Brain microvascular endothelial cell (primary cell): ENCODE results near the gene APRT.
A peak's percentile ranks its signal among the peaks of the same experiment; 100 is the strongest.

Source experiments
- DNase-seq: peaks from one replicate; pipeline ENCODE4 v3.0.0-alpha.2; 2020
- H3K27ac ChIP-seq: fragments of 250-450 bp; sonication (Bioruptor Pico); 2 replicates; pipeline ENCODE4 v1.5.1; 2020; ENCODE audit warnings: mild to moderate bottlenecking, moderate library complexity
- H3K27me3 ChIP-seq: fragments of 250-450 bp; sonication (Bioruptor Pico); replicated peaks from 2 replicates; pipeline ENCODE4 v1.5.1; 2020; ENCODE audit warnings: mild to moderate bottlenecking
- H3K36me3 ChIP-seq: fragments of 250-450 bp; sonication (Bioruptor Pico); replicated peaks from 2 replicates; pipeline ENCODE4 v1.5.1; 2020; ENCODE audit warnings: mild to moderate bottlenecking
- H3K4me3 ChIP-seq: 2 replicates; pipeline ENCODE4 v1.5.1; 2011; ENCODE audit warnings: low read depth, mild to moderate bottlenecking, control low read depth, low read length, moderate library complexity
- in situ Hi-C: cut with HindIII; loops from 2 replicates; pipeline ENCODE4 v1.10.0; 2017; ENCODE audit warnings: low sequenced_read_pairs, low pct_ligation_motif_present
- TF ChIP-seq, protein P1 (sequence below): IDR thresholded peaks from 2 replicates; pipeline ENCODE4 v1.5.1; 2011; ENCODE audit warnings: low read depth, mild to moderate bottlenecking, moderate library complexity, low read length, control low read depth, inconsistent platforms; ENCODE audit errors: missing control alignments

The APRT gene

DNA sequence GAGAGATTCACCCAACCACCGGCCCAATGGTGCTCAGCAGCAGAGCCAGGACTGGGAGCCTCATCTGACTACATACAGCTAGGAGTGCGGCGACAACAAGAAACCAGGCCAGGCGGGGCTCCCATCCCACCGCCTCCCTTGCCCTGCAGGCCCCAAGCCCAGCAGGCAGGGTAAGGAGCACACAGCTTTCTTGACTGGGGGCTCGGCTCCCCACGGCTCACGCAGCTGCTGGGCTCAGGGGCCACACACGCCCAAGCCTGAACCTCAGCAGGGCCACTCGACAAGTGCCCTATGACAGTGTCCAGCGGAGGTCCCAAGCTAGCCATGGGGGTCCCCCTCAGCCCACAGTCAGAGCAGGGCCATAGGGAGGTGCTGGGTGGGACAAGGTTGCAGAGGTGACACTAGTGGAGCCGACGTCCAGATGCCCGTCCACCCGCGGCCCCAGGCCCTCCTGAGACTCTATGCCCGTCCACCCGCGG is 40.4 kb downstream of the APRT start:
- DNase-seq: no peak
- in situ Hi-C loops: loop anchor here (25.0 kb wide), 1 partner anchor 391 kb away; the partner anchor contains the start of gene CDH15
- peak overlapping the region; percentile 46 for H3K27ac ChIP-seq
- no peak overlapping the region for H3K4me3 ChIP-seq
- no peaks in the 10 kb centered on the region for H3K27me3 ChIP-seq
- TF ChIP-seq, protein P1, sequence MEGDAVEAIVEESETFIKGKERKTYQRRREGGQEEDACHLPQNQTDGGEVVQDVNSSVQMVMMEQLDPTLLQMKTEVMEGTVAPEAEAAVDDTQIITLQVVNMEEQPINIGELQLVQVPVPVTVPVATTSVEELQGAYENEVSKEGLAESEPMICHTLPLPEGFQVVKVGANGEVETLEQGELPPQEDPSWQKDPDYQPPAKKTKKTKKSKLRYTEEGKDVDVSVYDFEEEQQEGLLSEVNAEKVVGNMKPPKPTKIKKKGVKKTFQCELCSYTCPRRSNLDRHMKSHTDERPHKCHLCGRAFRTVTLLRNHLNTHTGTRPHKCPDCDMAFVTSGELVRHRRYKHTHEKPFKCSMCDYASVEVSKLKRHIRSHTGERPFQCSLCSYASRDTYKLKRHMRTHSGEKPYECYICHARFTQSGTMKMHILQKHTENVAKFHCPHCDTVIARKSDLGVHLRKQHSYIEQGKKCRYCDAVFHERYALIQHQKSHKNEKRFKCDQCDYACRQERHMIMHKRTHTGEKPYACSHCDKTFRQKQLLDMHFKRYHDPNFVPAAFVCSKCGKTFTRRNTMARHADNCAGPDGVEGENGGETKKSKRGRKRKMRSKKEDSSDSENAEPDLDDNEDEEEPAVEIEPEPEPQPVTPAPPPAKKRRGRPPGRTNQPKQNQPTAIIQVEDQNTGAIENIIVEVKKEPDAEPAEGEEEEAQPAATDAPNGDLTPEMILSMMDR: no peak
- H3K36me3 ChIP-seq: no peaks in the 10 kb centered on the region

DNA sequence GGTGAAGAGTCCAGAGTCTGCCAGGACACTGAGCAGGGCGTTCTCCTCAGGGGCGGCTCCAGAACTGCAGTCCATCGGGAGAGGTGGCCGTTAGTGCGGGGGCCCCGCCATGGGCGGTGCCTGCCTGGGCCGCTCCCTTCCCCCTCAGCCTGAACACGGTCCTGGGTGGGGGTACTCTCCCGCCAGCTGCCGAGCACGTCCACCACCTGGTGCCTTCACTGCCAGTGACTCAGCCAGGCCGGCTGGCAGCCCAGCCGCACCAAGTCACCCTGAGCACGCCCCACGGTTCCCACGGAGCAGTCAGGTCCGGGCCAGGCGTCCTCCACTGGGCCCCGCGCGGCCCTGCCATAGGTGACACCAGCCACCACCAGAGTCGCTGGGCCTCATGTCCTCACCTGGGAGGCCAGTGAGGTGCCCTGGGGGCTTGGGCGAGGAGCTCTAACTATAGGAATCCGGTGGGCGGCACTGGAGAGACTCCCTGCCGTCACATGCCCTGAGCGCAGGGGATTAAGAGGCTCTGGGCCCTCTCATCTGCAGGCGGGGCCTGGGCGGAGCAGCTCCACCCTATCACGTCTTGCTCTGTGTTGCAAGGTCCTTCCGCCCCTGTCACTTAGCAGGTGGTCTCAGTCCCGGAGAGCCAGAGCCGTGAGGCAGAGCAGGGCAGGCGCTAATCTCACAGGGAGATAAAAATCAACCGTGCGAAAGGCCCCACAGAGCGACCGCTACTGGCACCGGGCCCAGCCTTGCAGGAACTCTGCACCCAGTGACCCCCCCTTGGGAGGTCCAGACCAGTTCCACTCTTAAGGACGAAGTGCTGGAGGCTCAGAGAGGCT is 41.1 kb downstream of the APRT start:
- in situ Hi-C loops: loop anchor here (25.0 kb wide), 1 partner anchor 392 kb away; the partner anchor contains the start of gene CDH15
- peak overlapping the region; percentile 22 for H3K4me3 ChIP-seq
- TF ChIP-seq, protein P1: no peak
- peak; percentile 80 for DNase-seq
- H3K27me3 ChIP-seq: no peaks in the 10 kb centered on the region
- peaks cover 5% of the 10 kb centered on the region for H3K36me3 ChIP-seq
- H3K27ac ChIP-seq: peak overlapping the region; percentile 46

GRCh38 chr16:88769617-88770460 is 41.9 kb downstream of the APRT start:
- DNase-seq: no peak
- Histone ChIP-seq H3K27ac (peak overlapping the region; percentile 46), H3K27me3 (no peaks in the 10 kb centered on the region), H3K4me3 (no peak overlapping the region), H3K36me3 (peaks cover 5% of the 10 kb centered on the region)
- in situ Hi-C loops: loop anchor here (25.0 kb wide), 1 partner anchor 392 kb away; the partner anchor contains the start of gene CDH15
- TF ChIP-seq, protein P1: no peak

DNA sequence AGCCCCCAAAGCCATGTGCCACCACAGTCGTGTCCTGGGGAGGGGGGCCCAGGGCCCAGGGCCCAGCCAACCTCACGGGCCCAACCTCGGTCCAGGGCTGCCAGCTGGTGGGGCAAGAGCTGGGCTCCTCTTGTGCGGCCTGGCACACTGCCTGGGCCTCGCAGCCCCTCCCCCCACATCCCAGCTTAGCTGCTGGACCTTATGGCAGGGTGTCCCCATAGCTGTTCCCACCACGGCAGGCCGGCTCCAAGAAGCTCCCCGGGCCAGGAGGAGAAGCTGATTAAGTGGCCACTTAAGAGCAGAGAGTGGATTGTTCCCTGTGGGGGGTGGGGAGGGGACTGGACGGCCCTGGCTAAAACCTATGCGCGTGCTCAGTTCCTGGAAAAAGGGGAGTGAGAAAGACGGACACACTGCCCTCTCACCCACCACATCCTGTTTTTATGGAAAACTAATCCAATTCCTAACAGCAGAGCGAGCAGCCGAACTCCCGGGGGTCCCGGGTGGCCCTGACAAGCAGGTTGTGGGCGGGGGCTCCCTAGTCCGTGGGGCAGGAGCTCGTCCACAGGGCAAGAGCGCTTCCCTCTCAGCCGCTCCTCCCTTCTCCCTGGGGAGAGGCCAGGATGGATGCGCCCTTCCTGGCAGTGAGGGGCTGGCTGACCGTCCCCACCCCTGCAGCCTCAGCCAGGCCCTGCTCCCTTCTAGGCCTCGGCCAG is 43.5 kb downstream of the APRT start:
- TF ChIP-seq, protein P1: no peak
- no peak overlapping the region for H3K27ac ChIP-seq

DNA sequence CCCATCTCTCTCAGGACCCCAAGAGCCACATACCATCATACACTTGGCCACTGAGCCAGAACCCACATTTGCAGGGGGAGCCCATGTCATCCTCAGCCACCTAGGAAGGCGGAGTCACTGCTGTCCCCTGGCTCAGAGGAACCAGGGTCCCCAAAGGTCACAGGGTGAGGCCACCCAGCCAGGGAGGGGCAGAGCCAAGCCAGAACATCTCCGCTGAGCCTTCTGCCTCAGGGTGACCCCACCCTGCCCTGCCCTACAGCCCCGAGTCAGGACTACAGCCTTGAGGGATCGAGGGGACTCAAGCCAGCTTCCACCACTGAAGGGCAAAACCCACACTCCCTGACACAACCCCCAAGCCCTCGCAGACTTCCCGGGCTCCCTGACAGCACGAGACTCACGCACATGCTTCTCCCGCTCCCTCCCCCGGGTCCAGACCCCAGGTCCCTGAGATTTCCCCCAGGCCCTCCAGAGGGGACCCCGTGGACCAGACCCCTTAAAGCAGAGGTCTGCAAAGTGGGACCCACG is 44.1 kb downstream of the APRT start:
- no peak for DNase-seq
- H3K27me3 ChIP-seq: no peaks in the 10 kb centered on the region
- peaks cover 12% of the 10 kb centered on the region for H3K36me3 ChIP-seq
- no peak overlapping the region for H3K4me3 ChIP-seq
- in situ Hi-C loops: loop anchor here (25.0 kb wide), 1 partner anchor 395 kb away; the partner anchor contains the start of gene CDH15
- no peak overlapping the region for H3K27ac ChIP-seq
- TF ChIP-seq, protein P1: no peak

More for the DNA sequence above, 43.5 kb downstream of the APRT start:
- in situ Hi-C loops: loop anchor here (25.0 kb wide), 1 partner anchor 394 kb away; the partner anchor contains the start of gene CDH15
- DNase-seq: no peak
- Histone ChIP-seq H3K27me3 (no peaks in the 10 kb centered on the region), H3K36me3 (peaks cover 12% of the 10 kb centered on the region), H3K4me3 (no peak overlapping the region)
